Hematopoietic multipotent progenitor cell treated with erythropoietin and hydrocortisone succinate and interleukin-3 and kit ligand, for 4 days (in vitro differentiated cells): ENCODE data around the gene EGR1.

ENCODE experiments used
- DNase-seq: peaks from one replicate; pipeline ENCODE4 v3.0.0-alpha.2; 2015

Gene EGR1

DNA sequence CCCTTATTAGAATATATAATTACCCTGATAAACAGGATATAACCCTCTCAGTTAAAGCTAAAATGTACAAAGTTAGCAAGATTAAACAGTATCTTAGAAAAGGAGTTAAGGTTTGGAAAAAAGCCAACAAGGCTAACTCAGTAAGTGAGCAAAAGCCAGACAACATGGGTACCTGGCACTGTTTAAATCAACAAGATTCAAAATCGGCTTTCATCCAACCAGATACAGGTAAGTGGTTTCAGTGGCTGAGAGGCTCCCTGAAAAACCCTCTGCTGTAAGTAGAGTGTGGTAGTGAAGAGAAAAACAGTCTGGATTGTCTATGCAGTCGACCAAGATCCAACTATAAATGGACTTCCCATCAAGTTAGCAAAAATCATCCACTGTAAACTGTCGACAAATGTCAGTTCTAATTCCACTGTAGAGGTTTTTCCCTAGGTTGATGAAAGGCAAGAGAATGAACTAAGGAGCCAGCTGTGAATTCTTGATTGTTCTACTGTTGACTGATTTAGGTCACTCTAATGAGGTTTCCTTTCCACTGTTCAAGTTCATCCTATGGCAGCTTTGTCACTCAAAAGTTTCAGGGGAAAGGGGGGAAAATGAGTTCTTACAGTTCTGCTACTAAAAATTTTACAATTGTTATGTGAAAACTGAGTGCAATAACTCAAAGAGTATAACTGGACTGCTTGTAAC, 50.4 kb downstream of the EGR1 start:
- DNase-seq: no peak

DNA sequence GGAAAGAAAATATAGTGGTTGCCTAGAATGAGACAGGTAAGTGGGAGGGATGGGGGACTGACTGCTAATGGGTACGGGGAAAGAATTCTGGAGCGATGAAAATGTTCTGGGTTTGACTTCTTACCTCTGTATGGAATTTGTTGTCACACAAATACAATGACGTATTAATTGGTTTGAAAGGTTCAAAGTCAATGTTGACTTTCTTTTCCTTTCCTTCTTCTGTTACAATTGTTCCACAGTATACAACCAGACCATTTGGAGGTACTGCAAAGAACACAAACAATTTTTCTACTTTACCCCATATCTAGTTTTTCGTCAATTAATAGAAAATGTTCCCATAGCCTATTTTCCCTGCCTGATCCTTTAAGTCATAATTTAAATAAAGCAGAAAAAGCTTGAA, 52.2 kb downstream of the EGR1 start:
- DNase-seq: no peak
